GM23338 (cell line): ENCODE data around the gene SRGAP3. TPM values are rescaled to one million over a fixed set of nuclear protein-coding genes. Genes with fewer than 3 reads are reported as not detected.
"Not testable (repeated sequence)": the region's sequence is repeated elsewhere in the genome, so short reads cannot be mapped to it uniquely, and the experiment has no call there.

Source experiments
- ATAC-seq: fragments of 200-7000 bp; cut with Tn5 transposase; 3 replicates; pipeline ENCODE4 v1.9.1; 2020
- DNase-seq: peaks from one replicate; pipeline ENCODE4 v3.0.0-alpha.2; 2015; ENCODE audit warnings: low spot score
- H2AFZ ChIP-seq: fragments of 200-600 bp; sonication (generic); 2 replicates; pipeline ENCODE4 v1.8.0; 2016; ENCODE audit warnings: antibody characterized with exemption, mild to moderate bottlenecking, moderate library complexity
- H3F3A ChIP-seq: fragments of 200-600 bp; sonication (generic); replicated peaks from 2 replicates; pipeline ENCODE4 v1.8.0; 2017; ENCODE audit warnings: antibody characterized with exemption, mixed run types, low read depth
- H3K27ac ChIP-seq: fragments of 200-600 bp; sonication (generic); 2 replicates; pipeline ENCODE4 v1.6.1; 2016; ENCODE audit warnings: low read depth
- H3K27me3 ChIP-seq: fragments of 200-600 bp; sonication (generic); 2 replicates; pipeline ENCODE4 v1.8.0; 2016; ENCODE audit warnings: mild to moderate bottlenecking, mixed run types, moderate library complexity; ENCODE audit not compliant: insufficient read depth
- H3K36me3 ChIP-seq: fragments of 200-600 bp; sonication (generic); 2 replicates; pipeline ENCODE4 v1.8.0; 2016; ENCODE audit warnings: mild to moderate bottlenecking; ENCODE audit not compliant: insufficient read depth
- H3K4me1 ChIP-seq: fragments of 200-600 bp; sonication (generic); 2 replicates; pipeline ENCODE4 v1.8.0; 2016; ENCODE audit warnings: mild to moderate bottlenecking, moderate library complexity; ENCODE audit not compliant: insufficient read depth
- H3K4me2 ChIP-seq: fragments of 200-600 bp; sonication (generic); 2 replicates; pipeline ENCODE4 v1.7.1; 2017; ENCODE audit warnings: mixed run types
- H3K4me3 ChIP-seq: fragments of 200-600 bp; sonication (generic); 2 replicates; pipeline ENCODE4 v1.6.1; 2016; ENCODE audit warnings: mixed run types
- H3K79me2 ChIP-seq: fragments of 200-600 bp; sonication (generic); replicated peaks from 2 replicates; pipeline ENCODE4 v1.8.0; 2017; ENCODE audit warnings: mild to moderate bottlenecking; ENCODE audit not compliant: insufficient read depth
- H3K9me2 ChIP-seq: fragments of 200-600 bp; sonication (generic); 2 replicates; pipeline ENCODE4 v1.8.0; 2017; ENCODE audit not compliant: insufficient read depth
- H4K20me1 ChIP-seq: fragments of 200-600 bp; sonication (generic); replicated peaks from 2 replicates; pipeline ENCODE4 v1.8.0; 2017; ENCODE audit warnings: mild to moderate bottlenecking; ENCODE audit not compliant: insufficient read depth
- H3K27ac Mint-ChIP-seq: 2 replicates; pipeline ENCODE4 v1.8.0; 2020; ENCODE audit warnings: inconsistent platforms, mild to moderate bottlenecking, moderate library complexity, mixed read lengths
- H3K27me3 Mint-ChIP-seq: 3 replicates; pipeline ENCODE4 v1.8.0; 2022; ENCODE audit warnings: low read depth, mild to moderate bottlenecking, moderate library complexity, mixed read lengths, inconsistent platforms; ENCODE audit not compliant: insufficient read depth, poor library complexity
- H3K36me3 Mint-ChIP-seq: 3 replicates; pipeline ENCODE4 v1.8.0; 2021; ENCODE audit warnings: low read depth, mild to moderate bottlenecking, inconsistent platforms, moderate library complexity, mixed read lengths
- H3K4me1 Mint-ChIP-seq: 3 replicates; pipeline ENCODE4 v1.8.0; 2020; ENCODE audit warnings: mild to moderate bottlenecking, inconsistent platforms, mixed read lengths
- H3K4me3 Mint-ChIP-seq: 3 replicates; pipeline ENCODE4 v1.8.0; 2021; ENCODE audit warnings: moderate library complexity, mild to moderate bottlenecking, inconsistent platforms, mixed read lengths
- H3K9me3 Mint-ChIP-seq: 3 replicates; pipeline ENCODE4 v1.8.0; 2020; ENCODE audit warnings: moderate library complexity, mild to moderate bottlenecking, inconsistent platforms, mixed read lengths
- CREB1 ChIP-seq: fragments of 250-450 bp; sonication (Bioruptor Pico); IDR thresholded peaks from 2 replicates; pipeline ENCODE4 v1.5.0; 2020; ENCODE audit warnings: low read depth, mild to moderate bottlenecking, moderate library complexity
- EZH2 ChIP-seq: fragments of 200-600 bp; sonication (generic); IDR thresholded peaks from one replicate; pipeline ENCODE4 v1.8.0; 2017; ENCODE audit warnings: antibody characterized with exemption, mild to moderate bottlenecking, low read depth; ENCODE audit not compliant: unreplicated experiment
- JUNB ChIP-seq: IDR thresholded peaks from one replicate; pipeline ENCODE4 v1.6.1; 2016; ENCODE audit warnings: antibody characterized with exemption; ENCODE audit not compliant: unreplicated experiment
- NANOG ChIP-seq: IDR thresholded peaks from 2 replicates; pipeline ENCODE4 v1.6.1; 2016; ENCODE audit warnings: antibody characterized with exemption, borderline replicate concordance
- STAT1 ChIP-seq: IDR thresholded peaks from one replicate; pipeline ENCODE4 v1.6.1; 2016; ENCODE audit warnings: antibody characterized with exemption; ENCODE audit not compliant: unreplicated experiment
- ZNF331 ChIP-seq: fragments of 250-450 bp; sonication (Bioruptor Pico); IDR thresholded peaks from 2 replicates; pipeline ENCODE4 v1.5.0; 2020; ENCODE audit warnings: low read depth, mild to moderate bottlenecking, moderate library complexity
- polyA plus RNA-seq: library from polyadenylated mRNA; unstranded; fragments of >200 nt; fragmentation: Nextera tagmentation; extraction: Ambion mirVana; gene quantifications from 2 replicates; pipeline ENCODE4 v1.2.1, GENCODE V29; 2016
- total RNA-seq: library from RNA; depleted of rRNA; stranded (reverse); fragments of >200 nt; shearing (Covaris generic); gene quantifications from 2 replicates; pipeline ENCODE4 v1.2.3, GENCODE V29; 2014
- TF ChIP-seq, protein P1 (sequence below), 2 experiments: fragments of 200-600 bp in 1 of 2; sonication (generic) in 1 of 2; conservative IDR thresholded peaks; 2 replicates each; pipeline versions ENCODE4 v1.5.1 to v1.6.1; 2016 to 2017; ENCODE audit warnings: antibody characterized with exemption in 2 of 2, low read depth in 2 of 2, mild to moderate bottlenecking in 2 of 2, moderate library complexity in 1 of 2
- TF ChIP-seq, protein P2 (sequence below): fragments of 250-450 bp; sonication (Bioruptor Pico); IDR thresholded peaks from 2 replicates; pipeline ENCODE4 v1.5.0; 2020; ENCODE audit warnings: mild to moderate bottlenecking, moderate library complexity

Gene SRGAP3
- total and polyA plus RNA-seq, 2 experiments from 2014 or later: 6.4 to 9.4 TPM

- no peak for DNase-seq
- H4K20me1 ChIP-seq: no peaks in the 10 kb centered on the region
- 0 out of 3 replicates have a peak, but pooled peaks cover 4% of the 10 kb centered on the region for H3K36me3 Mint-ChIP-seq
- H3K27me3 ChIP-seq: no peaks in the 10 kb centered on the region
- H3K9me3 Mint-ChIP-seq: no peaks in the 10 kb centered on the region; the same call in 1 of the 3 replicates
- no peaks in the 10 kb centered on the region for H3K9me2 ChIP-seq
- no peak overlapping the region for H3K27ac ChIP-seq
- peaks cover 5% of the 10 kb centered on the region; the same call in 1 of the 2 replicates for H3K4me1 ChIP-seq
- H3K4me1 Mint-ChIP-seq: peaks cover 10% of the 10 kb centered on the region
- TF ChIP-seq JUNB (no peak), NANOG (no peak), STAT1 (no peak), EZH2 (no peak), CREB1 (CRISPR knock-in tag) (no peak), ZNF331 (CRISPR knock-in tag) (no peak)
- TF ChIP-seq, protein P1, sequence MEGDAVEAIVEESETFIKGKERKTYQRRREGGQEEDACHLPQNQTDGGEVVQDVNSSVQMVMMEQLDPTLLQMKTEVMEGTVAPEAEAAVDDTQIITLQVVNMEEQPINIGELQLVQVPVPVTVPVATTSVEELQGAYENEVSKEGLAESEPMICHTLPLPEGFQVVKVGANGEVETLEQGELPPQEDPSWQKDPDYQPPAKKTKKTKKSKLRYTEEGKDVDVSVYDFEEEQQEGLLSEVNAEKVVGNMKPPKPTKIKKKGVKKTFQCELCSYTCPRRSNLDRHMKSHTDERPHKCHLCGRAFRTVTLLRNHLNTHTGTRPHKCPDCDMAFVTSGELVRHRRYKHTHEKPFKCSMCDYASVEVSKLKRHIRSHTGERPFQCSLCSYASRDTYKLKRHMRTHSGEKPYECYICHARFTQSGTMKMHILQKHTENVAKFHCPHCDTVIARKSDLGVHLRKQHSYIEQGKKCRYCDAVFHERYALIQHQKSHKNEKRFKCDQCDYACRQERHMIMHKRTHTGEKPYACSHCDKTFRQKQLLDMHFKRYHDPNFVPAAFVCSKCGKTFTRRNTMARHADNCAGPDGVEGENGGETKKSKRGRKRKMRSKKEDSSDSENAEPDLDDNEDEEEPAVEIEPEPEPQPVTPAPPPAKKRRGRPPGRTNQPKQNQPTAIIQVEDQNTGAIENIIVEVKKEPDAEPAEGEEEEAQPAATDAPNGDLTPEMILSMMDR (conservative IDR thresholded peaks at IDR 0.05; ENCODE audit: low read depth in 2 of 2): no peak
- TF ChIP-seq, protein P2, sequence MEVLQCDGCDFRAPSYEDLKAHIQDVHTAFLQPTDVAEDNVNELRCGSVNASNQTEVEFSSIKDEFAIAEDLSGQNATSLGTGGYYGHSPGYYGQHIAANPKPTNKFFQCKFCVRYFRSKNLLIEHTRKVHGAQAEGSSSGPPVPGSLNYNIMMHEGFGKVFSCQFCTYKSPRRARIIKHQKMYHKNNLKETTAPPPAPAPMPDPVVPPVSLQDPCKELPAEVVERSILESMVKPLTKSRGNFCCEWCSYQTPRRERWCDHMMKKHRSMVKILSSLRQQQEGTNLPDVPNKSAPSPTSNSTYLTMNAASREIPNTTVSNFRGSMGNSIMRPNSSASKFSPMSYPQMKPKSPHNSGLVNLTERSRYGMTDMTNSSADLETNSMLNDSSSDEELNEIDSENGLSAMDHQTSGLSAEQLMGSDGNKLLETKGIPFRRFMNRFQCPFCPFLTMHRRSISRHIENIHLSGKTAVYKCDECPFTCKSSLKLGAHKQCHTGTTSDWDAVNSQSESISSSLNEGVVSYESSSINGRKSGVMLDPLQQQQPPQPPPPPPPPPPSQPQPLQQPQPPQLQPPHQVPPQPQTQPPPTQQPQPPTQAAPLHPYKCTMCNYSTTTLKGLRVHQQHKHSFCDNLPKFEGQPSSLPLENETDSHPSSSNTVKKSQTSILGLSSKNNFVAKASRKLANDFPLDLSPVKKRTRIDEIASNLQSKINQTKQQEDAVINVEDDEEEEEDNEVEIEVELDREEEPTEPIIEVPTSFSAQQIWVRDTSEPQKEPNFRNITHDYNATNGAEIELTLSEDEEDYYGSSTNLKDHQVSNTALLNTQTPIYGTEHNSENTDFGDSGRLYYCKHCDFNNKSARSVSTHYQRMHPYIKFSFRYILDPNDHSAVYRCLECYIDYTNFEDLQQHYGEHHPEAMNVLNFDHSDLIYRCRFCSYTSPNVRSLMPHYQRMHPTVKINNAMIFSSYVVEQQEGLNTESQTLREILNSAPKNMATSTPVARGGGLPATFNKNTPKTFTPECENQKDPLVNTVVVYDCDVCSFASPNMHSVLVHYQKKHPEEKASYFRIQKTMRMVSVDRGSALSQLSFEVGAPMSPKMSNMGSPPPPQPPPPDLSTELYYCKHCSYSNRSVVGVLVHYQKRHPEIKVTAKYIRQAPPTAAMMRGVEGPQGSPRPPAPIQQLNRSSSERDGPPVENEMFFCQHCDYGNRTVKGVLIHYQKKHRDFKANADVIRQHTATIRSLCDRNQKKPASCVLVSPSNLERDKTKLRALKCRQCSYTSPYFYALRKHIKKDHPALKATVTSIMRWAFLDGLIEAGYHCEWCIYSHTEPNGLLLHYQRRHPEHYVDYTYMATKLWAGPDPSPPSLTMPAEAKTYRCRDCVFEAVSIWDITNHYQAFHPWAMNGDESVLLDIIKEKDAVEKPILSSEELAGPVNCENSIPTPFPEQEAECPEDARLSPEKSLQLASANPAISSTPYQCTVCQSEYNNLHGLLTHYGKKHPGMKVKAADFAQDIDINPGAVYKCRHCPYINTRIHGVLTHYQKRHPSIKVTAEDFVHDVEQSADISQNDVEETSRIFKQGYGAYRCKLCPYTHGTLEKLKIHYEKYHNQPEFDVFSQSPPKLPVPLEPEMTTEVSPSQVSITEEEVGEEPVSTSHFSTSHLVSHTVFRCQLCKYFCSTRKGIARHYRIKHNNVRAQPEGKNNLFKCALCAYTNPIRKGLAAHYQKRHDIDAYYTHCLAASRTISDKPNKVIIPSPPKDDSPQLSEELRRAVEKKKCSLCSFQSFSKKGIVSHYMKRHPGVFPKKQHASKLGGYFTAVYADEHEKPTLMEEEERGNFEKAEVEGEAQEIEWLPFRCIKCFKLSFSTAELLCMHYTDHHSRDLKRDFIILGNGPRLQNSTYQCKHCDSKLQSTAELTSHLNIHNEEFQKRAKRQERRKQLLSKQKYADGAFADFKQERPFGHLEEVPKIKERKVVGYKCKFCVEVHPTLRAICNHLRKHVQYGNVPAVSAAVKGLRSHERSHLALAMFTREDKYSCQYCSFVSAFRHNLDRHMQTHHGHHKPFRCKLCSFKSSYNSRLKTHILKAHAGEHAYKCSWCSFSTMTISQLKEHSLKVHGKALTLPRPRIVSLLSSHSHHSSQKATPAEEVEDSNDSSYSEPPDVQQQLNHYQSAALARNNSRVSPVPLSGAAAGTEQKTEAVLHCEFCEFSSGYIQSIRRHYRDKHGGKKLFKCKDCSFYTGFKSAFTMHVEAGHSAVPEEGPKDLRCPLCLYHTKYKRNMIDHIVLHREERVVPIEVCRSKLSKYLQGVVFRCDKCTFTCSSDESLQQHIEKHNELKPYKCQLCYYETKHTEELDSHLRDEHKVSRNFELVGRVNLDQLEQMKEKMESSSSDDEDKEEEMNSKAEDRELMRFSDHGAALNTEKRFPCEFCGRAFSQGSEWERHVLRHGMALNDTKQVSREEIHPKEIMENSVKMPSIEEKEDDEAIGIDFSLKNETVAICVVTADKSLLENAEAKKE (CRISPR knock-in tag): no peak
- H2AFZ ChIP-seq: no peak overlapping the region
- no peaks in the 10 kb centered on the region for H3K79me2 ChIP-seq
- H3F3A ChIP-seq: no peaks in the 10 kb centered on the region
- H3K4me3 Mint-ChIP-seq: no peak overlapping the region
- no peak overlapping the region for H3K27ac Mint-ChIP-seq
- no peak overlapping the region for H3K4me3 ChIP-seq
- H3K27me3 Mint-ChIP-seq: peaks cover 1% of the 10 kb centered on the region
- H3K36me3 ChIP-seq: no peaks in the 10 kb centered on the region
- no peak overlapping the region for H3K4me2 ChIP-seq
- ATAC-seq: peak; percentile 27; the same call in 2 of the 3 replicates
These were observed 161.5 kb downstream of the SRGAP3 start for GRCh38 chr3:9087831-9088413.

DNA sequence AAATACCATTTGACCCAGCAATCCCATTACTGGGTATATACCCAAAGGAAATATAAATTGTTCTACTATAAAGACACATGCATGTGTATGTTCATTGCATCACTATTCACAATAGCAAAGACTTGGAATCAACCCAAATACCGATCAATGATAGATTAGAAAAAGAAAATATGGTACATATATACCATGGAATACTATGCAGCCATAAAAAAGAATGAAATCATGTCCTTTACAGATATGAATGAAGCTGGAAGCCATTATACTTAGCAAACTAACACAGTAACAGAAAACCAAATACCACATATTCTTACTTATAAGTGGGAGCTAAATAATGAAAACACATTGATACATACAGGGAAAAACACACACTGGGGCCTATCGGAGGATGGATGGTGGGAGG is 164.0 kb downstream of the SRGAP3 start:
- peaks cover 20% of the 10 kb centered on the region for H3K9me3 Mint-ChIP-seq
- not testable (repeated sequence) for H3K4me1 ChIP-seq, H3K27ac ChIP-seq, ATAC-seq, H3K4me2 ChIP-seq, H3K36me3 ChIP-seq, H3K27me3 ChIP-seq, H3F3A ChIP-seq, DNase-seq, H3K4me3 Mint-ChIP-seq, H3K27me3 Mint-ChIP-seq, H2AFZ ChIP-seq, H3K79me2 ChIP-seq, H3K27ac Mint-ChIP-seq, H4K20me1 ChIP-seq, H3K4me1 Mint-ChIP-seq, H3K4me3 ChIP-seq, H3K9me2 ChIP-seq
- H3K36me3 Mint-ChIP-seq: peaks cover 21% of the 10 kb centered on the region; the same call in 2 of the 3 replicates
